Measurements from ENCODE around the gene STX7.
A peak's percentile ranks its signal among the peaks of the same experiment; 100 is the strongest.

Gene STX7

GRCh38 chr6:132404736-132405135, 108.2 kb downstream of the STX7 start:
- Histone ChIP-seq H3K9me3 (ENCODE audit: insufficient read depth, low read depth, low read length) (no peaks in the 10 kb centered on the region), H3K27ac (ENCODE audit: low read length) (no peak overlapping the region), H3K4me3 (ENCODE audit: low read length) (no peak overlapping the region), H3K4me1 (ENCODE audit: insufficient read depth, low read length) (peaks cover 7% of the 10 kb centered on the region; the same call in 1 of the 2 replicates), H3K36me3 (ENCODE audit: insufficient read depth, low read depth, low read length) (no peaks in the 10 kb centered on the region), H3K27me3 (ENCODE audit: insufficient read depth, low read length) (peaks cover 44% of the 10 kb centered on the region), H3K9ac (ENCODE audit: low read depth, low read length) (no peak overlapping the region)

- H3K27me3 ChIP-seq (ENCODE audit: insufficient read depth, low read length): peaks cover 48% of the 10 kb centered on the region
- H3K4me1 ChIP-seq (ENCODE audit: insufficient read depth, low read length): peaks cover 7% of the 10 kb centered on the region; the same call in 1 of the 2 replicates
- H3K9me3 ChIP-seq (ENCODE audit: insufficient read depth, low read depth, low read length): no peaks in the 10 kb centered on the region
- H3K9ac ChIP-seq (ENCODE audit: low read depth, low read length): no peak overlapping the region
- no peak overlapping the region for H3K4me3 ChIP-seq (ENCODE audit: low read length)
- H3K36me3 ChIP-seq (ENCODE audit: insufficient read depth, low read depth, low read length): no peaks in the 10 kb centered on the region
- H3K27ac ChIP-seq (ENCODE audit: low read length): no peak overlapping the region
Observed at GRCh38 chr6:132404330-132404729, 108.6 kb downstream of the STX7 start.

GRCh38 chr6:132401618-132402285, 111.2 kb downstream of the STX7 start:
- peak overlapping the region; percentile 53 for H3K9ac ChIP-seq (ENCODE audit: low read depth, low read length)
- H3K27me3 ChIP-seq (ENCODE audit: insufficient read depth, low read length): peaks cover 54% of the 10 kb centered on the region
- peaks cover 7% of the 10 kb centered on the region; the same call in 1 of the 2 replicates for H3K4me1 ChIP-seq (ENCODE audit: insufficient read depth, low read length)
- H3K27ac ChIP-seq (ENCODE audit: low read length): no peak overlapping the region
- no peaks in the 10 kb centered on the region for H3K36me3 ChIP-seq (ENCODE audit: insufficient read depth, low read depth, low read length)
- no peaks in the 10 kb centered on the region for H3K9me3 ChIP-seq (ENCODE audit: insufficient read depth, low read depth, low read length)
- H3K4me3 ChIP-seq (ENCODE audit: low read length): peak overlapping the region; percentile 80

GRCh38 chr6:132400883-132401617, 111.9 kb downstream of the STX7 start, which contains the start of gene MOXD1:
Gene MOXD1, minus strand, starts transcription at chr6:132401475. Its CDS starts 49 bp downstream, at chr6:132401426.
- Histone ChIP-seq H3K27ac (ENCODE audit: low read length) (no peak within 1 kb of the TSS), H3K4me3 (ENCODE audit: low read length) (peak within 1 kb of the TSS; percentile 80), H3K27me3 (ENCODE audit: insufficient read depth, low read length) (peaks cover 54% of the 10 kb centered on the region), H3K9me3 (ENCODE audit: insufficient read depth, low read depth, low read length) (no peaks in the 10 kb centered on the region), H3K9ac (ENCODE audit: low read depth, low read length) (peak within 1 kb of the TSS; percentile 53), H3K36me3 (ENCODE audit: insufficient read depth, low read depth, low read length) (no peaks in the 10 kb centered on the region), H3K4me1 (ENCODE audit: insufficient read depth, low read length) (peaks cover 7% of the 10 kb centered on the region; the same call in 1 of the 2 replicates)

- Histone ChIP-seq H3K4me1 (ENCODE audit: insufficient read depth, low read length) (peaks cover 7% of the 10 kb centered on the region; the same call in 1 of the 2 replicates), H3K9me3 (ENCODE audit: insufficient read depth, low read depth, low read length) (no peaks in the 10 kb centered on the region), H3K9ac (ENCODE audit: low read depth, low read length) (no peak overlapping the region), H3K36me3 (ENCODE audit: insufficient read depth, low read depth, low read length) (no peaks in the 10 kb centered on the region), H3K27ac (ENCODE audit: low read length) (no peak overlapping the region), H3K27me3 (ENCODE audit: insufficient read depth, low read length) (peaks cover 54% of the 10 kb centered on the region), H3K4me3 (ENCODE audit: low read length) (peak overlapping the region; percentile 80)
Observed at GRCh38 chr6:132400555-132400882, 112.4 kb downstream of the STX7 start.

GRCh38 chr6:132399376-132400074, 113.4 kb downstream of the STX7 start:
- Histone ChIP-seq H3K9ac (ENCODE audit: low read depth, low read length) (no peak overlapping the region), H3K27me3 (ENCODE audit: insufficient read depth, low read length) (peaks cover 54% of the 10 kb centered on the region), H3K27ac (ENCODE audit: low read length) (no peak overlapping the region), H3K4me3 (ENCODE audit: low read length) (no peak overlapping the region), H3K4me1 (ENCODE audit: insufficient read depth, low read length) (peaks cover under 1% of the 10 kb centered on the region; the same call in 1 of the 2 replicates), H3K9me3 (ENCODE audit: insufficient read depth, low read depth, low read length) (no peaks in the 10 kb centered on the region), H3K36me3 (ENCODE audit: insufficient read depth, low read depth, low read length) (no peaks in the 10 kb centered on the region)

Measured in iPS-20b (cell line).